IPS-15b (cell line): ENCODE measurements around the gene RIPOR3.

Experiments used
- H3K27me3 ChIP-seq: one replicate; pipeline ENCODE4 v1.6.1; 2013; ENCODE audit warnings: low read length; ENCODE audit not compliant: control insufficient read depth, insufficient read depth
- H3K36me3 ChIP-seq: one replicate; pipeline ENCODE4 v1.6.1; 2013; ENCODE audit warnings: low read length; ENCODE audit not compliant: control insufficient read depth, insufficient read depth
- H3K4me1 ChIP-seq: one replicate; pipeline ENCODE4 v1.6.1; 2013; ENCODE audit warnings: mild to moderate bottlenecking, low read length; ENCODE audit not compliant: control insufficient read depth, insufficient read depth
- H3K4me3 ChIP-seq: one replicate; pipeline ENCODE4 v1.5.1; 2013; ENCODE audit warnings: low read depth, low read length
- H3K9ac ChIP-seq: one replicate; pipeline ENCODE4 v1.6.1; 2013; ENCODE audit warnings: low read depth, mild to moderate bottlenecking, low read length
- H3K9me3 ChIP-seq: one replicate; pipeline ENCODE4 v1.6.1; 2013; ENCODE audit warnings: mild to moderate bottlenecking, low read length; ENCODE audit not compliant: control insufficient read depth, insufficient read depth

The RIPOR3 gene

GRCh38 chr20:50583442-50584150, 107.7 kb downstream of the RIPOR3 start:
- Histone ChIP-seq H3K27me3 (no peaks in the 10 kb centered on the region), H3K36me3 (peaks cover 58% of the 10 kb centered on the region), H3K9ac (no peak overlapping the region)

DNA sequence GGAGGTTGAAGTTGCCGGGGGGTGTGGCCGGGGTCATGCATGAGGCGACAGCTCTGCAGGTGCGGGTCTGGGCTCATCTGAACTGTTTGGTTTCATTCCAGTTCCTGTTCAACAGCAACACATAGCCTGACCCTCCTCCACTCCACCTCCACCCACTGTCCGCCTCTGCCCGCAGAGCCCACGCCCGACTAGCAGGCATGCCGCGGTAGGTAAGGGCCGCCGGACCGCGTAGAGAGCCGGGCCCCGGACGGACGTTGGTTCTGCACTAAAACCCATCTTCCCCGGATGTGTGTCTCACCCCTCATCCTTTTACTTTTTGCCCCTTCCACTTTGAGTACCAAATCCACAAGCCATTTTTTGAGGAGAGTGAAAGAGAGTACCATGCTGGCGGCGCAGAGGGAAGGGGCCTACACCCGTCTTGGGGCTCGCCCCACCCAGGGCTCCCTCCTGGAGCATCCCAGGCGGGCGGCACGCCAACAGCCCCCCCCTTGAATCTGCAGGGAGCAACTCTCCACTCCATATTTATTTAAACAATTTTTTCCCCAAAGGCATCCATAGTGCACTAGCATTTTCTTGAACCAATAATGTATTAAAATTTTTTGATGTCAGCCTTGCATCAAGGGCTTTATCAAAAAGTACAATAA, 108.6 kb downstream of the RIPOR3 start:
- Histone ChIP-seq H3K9me3 (no peaks in the 10 kb centered on the region), H3K9ac (no peak overlapping the region), H3K27me3 (no peaks in the 10 kb centered on the region), H3K4me3 (no peak overlapping the region), H3K36me3 (peaks cover 60% of the 10 kb centered on the region), H3K4me1 (no peaks in the 10 kb centered on the region)

More at GRCh38 chr20:50583442-50584150, 107.7 kb downstream of the RIPOR3 start:
- no peaks in the 10 kb centered on the region for H3K9me3 ChIP-seq
- H3K4me1 ChIP-seq, result no peaks in the 10 kb centered on the region
- no peak overlapping the region for H3K4me3 ChIP-seq

- Histone ChIP-seq H3K4me3 (no peak overlapping the region), H3K4me1 (no peaks in the 10 kb centered on the region), H3K27me3 (no peaks in the 10 kb centered on the region), H3K9me3 (no peaks in the 10 kb centered on the region), H3K36me3 (peaks cover 61% of the 10 kb centered on the region), H3K9ac (no peak overlapping the region)
These were observed 109.2 kb downstream of the RIPOR3 start for GRCh38 chr20:50582092-50582491.

DNA sequence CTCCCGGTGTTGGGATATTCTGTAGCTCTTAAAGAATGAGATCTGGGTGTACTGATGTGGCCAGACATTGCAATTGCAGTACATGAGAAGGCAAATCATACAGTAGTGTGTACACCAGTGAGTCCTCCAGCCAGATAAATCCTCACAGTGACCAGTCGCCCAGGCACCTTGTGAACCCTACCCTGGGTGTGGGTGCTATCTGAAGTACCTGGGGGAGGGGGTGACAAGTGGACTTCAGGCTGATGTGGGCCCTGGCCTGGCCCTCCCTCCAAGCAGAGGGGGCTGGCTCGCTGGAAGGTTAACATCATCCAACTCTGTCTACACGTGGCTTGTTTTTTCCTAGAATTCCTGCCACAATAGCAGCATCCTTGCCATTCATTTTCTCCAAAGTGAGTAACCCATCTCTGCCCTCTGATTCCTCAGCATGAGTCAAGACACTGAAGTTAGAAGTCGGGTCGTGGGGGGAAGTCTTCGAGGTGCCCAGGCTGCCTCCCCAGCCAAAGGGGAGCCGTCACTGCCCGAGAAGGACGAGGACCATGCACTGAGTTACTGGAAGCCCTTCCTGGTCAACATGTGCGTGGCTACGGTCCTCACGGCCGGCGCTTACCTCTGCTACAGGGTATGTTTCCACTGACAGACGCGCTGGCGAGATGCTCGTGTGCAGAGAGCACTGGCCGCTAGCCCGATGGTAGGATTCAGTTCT, 110.3 kb downstream of the RIPOR3 start:
- H3K36me3 ChIP-seq, result peaks cover 53% of the 10 kb centered on the region
- H3K9ac ChIP-seq, result no peak overlapping the region
- no peak overlapping the region for H3K4me3 ChIP-seq
- no peaks in the 10 kb centered on the region for H3K4me1 ChIP-seq
- H3K9me3 ChIP-seq, result no peaks in the 10 kb centered on the region
- H3K27me3 ChIP-seq, result no peaks in the 10 kb centered on the region

DNA sequence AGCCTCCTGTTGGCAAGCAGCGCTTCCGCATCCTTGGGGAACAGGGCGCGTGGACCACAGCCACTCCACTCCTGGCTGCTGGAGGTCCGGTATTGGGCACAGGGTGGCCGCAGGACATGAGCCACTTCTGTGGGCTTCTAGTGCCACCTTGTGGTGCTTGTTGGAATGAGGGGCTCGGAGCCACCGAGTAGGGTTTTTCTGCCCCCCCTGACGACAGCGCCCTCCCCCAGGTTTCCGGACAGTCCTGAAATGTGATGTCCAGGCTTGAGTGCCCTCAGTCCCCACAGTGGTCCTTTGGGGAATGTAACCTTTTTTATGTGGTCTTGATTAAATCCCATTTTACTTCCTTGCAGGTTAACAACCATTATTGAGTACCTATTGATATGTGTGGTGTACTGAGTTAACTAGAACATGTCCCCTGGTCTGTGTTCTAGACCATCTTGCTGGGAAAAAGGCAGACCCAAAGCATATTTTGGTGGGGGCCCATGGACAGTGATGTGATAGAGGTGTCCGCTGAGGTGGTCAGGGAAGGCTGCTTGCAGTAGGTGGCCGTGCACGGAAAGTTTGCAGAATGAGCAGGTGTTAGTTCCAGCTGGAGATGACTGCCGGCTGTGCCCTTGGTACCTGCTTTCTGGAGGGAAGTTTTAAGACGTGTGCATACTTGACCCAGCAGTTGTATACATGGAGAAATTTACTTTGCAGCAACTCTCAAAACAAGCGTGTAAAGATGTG, 111.2 kb downstream of the RIPOR3 start:
- Histone ChIP-seq H3K9me3 (no peaks in the 10 kb centered on the region), H3K9ac (no peak overlapping the region), H3K4me1 (no peaks in the 10 kb centered on the region), H3K36me3 (peaks cover 51% of the 10 kb centered on the region), H3K27me3 (no peaks in the 10 kb centered on the region), H3K4me3 (no peak overlapping the region)

- Histone ChIP-seq H3K27me3 (no peaks in the 10 kb centered on the region), H3K4me1 (no peaks in the 10 kb centered on the region), H3K9me3 (no peaks in the 10 kb centered on the region), H3K36me3 (peaks cover 55% of the 10 kb centered on the region), H3K9ac (no peak overlapping the region), H3K4me3 (no peak overlapping the region)
These were observed 111.8 kb downstream of the RIPOR3 start for GRCh38 chr20:50579511-50579910.

DNA sequence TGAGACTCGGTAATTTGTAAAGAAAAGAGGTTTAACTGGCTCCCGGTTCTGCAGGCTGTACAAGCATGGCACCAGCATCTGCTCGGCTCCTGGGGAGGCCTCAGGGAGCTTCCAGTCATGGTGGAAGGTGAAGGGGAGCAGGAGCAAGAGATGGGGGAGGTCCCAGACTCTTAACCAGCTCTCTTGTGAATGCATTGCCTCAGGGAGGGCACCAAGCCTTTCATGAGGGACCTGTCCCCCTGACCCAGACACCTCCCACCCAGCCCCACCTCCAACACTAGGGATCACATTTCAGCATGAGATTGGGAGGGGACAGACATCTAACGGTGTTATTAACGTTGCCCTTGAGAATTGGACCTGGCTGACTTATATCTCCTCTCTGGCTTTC, 112.6 kb downstream of the RIPOR3 start:
- H3K36me3 ChIP-seq, result peaks cover 55% of the 10 kb centered on the region
- no peak overlapping the region for H3K9ac ChIP-seq
- H3K9me3 ChIP-seq, result no peaks in the 10 kb centered on the region
- H3K27me3 ChIP-seq, result no peaks in the 10 kb centered on the region
- no peaks in the 10 kb centered on the region for H3K4me1 ChIP-seq
- H3K4me3 ChIP-seq, result no peak overlapping the region

DNA sequence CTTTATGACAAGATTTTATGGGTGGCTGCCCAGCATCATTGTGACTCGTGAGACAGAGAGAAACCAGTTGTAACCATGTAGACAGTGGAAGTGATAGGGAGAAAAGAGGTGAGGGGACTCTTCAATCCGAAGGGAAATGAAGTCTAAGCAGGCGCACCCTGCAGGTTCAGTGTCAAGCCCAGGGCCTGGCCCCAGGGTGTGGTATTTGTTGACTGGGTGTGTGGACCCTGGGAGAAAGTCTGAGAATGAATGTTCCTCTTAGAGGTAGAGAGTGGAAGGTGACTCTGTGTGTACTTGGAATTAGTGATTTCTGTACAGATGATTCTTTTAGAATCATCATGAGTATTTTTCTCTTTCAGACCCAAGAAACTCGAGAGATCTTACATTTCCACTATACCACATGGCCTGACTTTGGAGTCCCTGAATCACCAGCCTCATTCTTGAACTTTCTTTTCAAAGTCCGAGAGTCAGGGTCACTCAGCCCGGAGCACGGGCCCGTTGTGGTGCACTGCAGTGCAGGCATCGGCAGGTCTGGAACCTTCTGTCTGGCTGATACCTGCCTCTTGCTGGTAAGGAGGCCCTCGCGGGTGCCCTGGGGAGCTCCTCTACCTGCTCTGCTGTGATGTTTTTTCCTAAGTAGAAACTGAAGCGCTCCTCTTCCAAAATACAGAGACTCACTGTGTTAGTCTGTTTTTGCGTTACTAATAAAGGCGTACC, 113.1 kb downstream of the RIPOR3 start:
- Histone ChIP-seq H3K4me3 (no peak overlapping the region), H3K36me3 (peaks cover 52% of the 10 kb centered on the region)

DNA sequence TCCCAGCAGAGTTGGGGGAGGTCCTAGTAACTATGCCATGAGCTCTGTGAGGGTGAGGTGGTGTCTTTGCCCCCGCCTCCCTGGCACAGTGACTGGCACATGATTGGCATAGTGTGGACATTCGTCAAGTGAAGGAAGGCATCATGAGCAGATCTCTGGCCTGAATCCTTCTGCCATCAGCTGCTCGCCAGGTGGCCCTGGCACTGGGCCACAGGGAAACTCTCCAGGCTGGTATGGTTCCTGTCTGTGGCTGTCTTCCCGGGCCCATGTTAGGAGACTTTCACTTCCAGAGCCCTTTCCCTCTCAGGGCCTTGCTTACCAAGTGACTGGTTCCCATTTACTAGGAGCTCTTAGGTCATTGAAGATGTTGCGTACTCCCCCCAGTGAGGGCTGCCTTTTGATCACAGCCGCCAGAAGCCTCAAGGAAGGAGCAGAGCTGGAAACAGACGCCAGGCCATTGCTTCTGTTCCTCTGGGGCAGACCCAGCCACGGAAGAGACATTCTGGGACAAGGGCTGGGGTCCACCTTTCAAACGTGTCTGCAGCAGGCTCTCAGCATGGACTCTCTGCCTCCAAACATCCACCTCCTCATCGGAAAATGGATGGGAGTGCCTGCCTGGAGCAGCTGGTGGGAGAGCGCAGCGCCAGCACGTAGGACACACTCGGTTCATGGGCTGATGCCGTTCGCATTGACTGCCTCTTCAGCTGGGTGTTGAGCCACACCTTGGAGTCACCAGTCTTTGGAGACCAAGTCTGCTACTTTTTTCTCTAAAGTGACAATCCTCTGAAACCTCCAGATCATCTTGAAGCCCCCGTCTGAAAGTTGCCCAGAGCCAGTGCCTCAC, 113.9 kb downstream of the RIPOR3 start:
- Histone ChIP-seq H3K4me3 (no peak overlapping the region), H3K9ac (no peak overlapping the region), H3K9me3 (no peaks in the 10 kb centered on the region), H3K36me3 (peaks cover 48% of the 10 kb centered on the region), H3K27me3 (no peaks in the 10 kb centered on the region), H3K4me1 (no peaks in the 10 kb centered on the region)

More for the DNA sequence above, 113.1 kb downstream of the RIPOR3 start:
- Histone ChIP-seq H3K9me3 (no peaks in the 10 kb centered on the region), H3K4me1 (no peaks in the 10 kb centered on the region), H3K9ac (no peak overlapping the region), H3K27me3 (no peaks in the 10 kb centered on the region)

GRCh38 chr20:50575865-50576720, 115.2 kb downstream of the RIPOR3 start:
- Histone ChIP-seq H3K4me3 (no peak overlapping the region), H3K4me1 (no peaks in the 10 kb centered on the region), H3K27me3 (no peaks in the 10 kb centered on the region), H3K36me3 (peaks cover 44% of the 10 kb centered on the region), H3K9ac (no peak overlapping the region), H3K9me3 (no peaks in the 10 kb centered on the region)
